Mononuclear cell (primary cell): ENCODE measurements around the gene MSL1. TPM values are rescaled to one million over a fixed set of nuclear protein-coding genes. Genes with fewer than 3 reads are reported as not detected.

ENCODE experiments used
- H3K27me3 ChIP-seq: 2 replicates; pipeline ENCODE4 v1.6.0; 2011; ENCODE audit warnings: low read length, control low read depth; ENCODE audit not compliant: insufficient read depth
- H3K4me1 ChIP-seq: 2 replicates; pipeline ENCODE4 v1.5.1; 2011; ENCODE audit warnings: mild to moderate bottlenecking, low read length, control low read depth; ENCODE audit not compliant: insufficient read depth
- H3K4me3 ChIP-seq: 2 replicates; pipeline ENCODE4 v1.5.1; 2011; ENCODE audit warnings: mild to moderate bottlenecking, low read length, moderate library complexity
- H3K9me3 ChIP-seq: 2 replicates; pipeline ENCODE4 v1.5.1; 2011; ENCODE audit warnings: low read depth, mild to moderate bottlenecking, control low read depth, low read length
- total RNA-seq: library from RNA; depleted of rRNA; stranded (reverse); fragments of >200 nt; gene quantifications from one replicate; pipeline ENCODE4 v1.2.3, GENCODE V29; 2012

Gene MSL1
- total RNA-seq, 1 donor, result 81.1 TPM

DNA sequence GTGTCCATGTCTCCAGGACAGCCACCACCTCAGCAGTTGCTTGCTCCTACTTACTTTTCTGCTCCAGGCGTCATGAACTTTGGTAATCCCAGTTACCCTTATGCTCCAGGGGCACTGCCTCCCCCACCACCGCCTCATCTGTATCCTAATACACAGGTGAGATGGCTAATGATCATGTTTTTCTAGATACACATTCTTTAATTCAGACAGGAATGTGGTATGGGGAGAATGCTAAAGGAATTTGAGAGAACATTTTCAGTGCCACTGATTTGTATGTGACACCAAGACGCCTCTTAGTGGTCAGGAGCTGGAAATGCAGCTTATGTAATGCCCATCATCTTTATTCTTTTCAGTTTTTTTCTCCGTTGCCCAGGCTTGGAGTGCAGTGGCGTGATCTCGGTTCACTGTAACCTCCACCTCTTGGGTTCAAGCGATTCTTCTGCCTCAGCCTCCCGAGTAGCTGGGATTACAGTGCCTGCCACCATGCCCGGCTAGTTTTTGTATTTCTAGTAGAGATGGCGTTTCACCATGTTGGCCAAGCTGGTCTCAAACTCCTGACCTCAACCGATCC is 46.6 kb downstream of the MSL1 start:
- Histone ChIP-seq H3K27me3 (no peaks in the 10 kb centered on the region), H3K9me3 (no peaks in the 10 kb centered on the region), H3K4me3 (no peak overlapping the region), H3K4me1 (no peaks in the 10 kb centered on the region)

DNA sequence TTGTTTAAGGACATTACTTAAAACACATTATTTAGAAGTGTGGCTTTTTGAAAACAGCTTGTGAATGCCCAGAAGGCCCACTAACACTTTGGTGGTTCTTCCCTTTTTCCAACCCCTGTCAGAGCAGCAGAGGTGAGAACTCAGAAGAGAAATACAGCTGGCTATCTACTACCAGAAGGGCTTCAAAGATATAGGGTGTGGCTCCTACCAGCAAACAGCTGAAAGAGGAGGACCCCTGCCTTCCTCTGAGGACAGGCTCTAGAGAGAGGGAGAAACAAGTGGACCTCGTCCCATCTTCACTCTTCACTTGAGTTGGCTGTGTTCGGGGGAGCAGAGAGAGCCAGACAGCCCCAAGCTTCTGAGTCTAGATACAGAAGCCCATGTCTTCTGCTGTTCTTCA is 48.6 kb downstream of the MSL1 start:
- Histone ChIP-seq H3K4me1 (no peaks in the 10 kb centered on the region), H3K4me3 (no peak overlapping the region), H3K27me3 (no peaks in the 10 kb centered on the region), H3K9me3 (no peaks in the 10 kb centered on the region)

- H3K9me3 ChIP-seq, result no peaks in the 10 kb centered on the region
- peaks cover under 1% of the 10 kb centered on the region for H3K4me1 ChIP-seq
- no peaks in the 10 kb centered on the region for H3K27me3 ChIP-seq
- H3K4me3 ChIP-seq, result no peak overlapping the region
Observed at GRCh38 chr17:40171750-40172149, 50.0 kb downstream of the MSL1 start.

- peaks cover 9% of the 10 kb centered on the region for H3K4me1 ChIP-seq
- no peaks in the 10 kb centered on the region for H3K27me3 ChIP-seq
- H3K4me3 ChIP-seq, result no peak overlapping the region
- H3K9me3 ChIP-seq, result no peaks in the 10 kb centered on the region
Observed at GRCh38 chr17:40173091-40173777, 51.5 kb downstream of the MSL1 start.

DNA sequence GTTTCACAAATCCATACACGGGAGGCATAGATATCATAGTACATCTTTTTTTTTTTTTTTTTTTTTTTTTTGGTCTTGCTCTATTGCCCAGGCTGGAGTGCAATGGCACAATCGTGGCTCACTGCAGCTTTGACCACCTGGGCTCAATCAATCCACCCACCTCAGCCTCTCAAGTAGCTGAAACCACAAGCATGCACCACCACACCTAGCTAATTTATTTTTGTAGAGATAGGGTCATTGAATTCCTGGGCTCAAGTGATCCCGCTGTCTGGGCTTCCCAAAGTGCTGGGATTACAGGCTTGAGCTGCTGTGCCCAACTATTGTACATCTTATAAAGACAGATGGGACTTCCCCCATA is 52.0 kb downstream of the MSL1 start:
- Histone ChIP-seq H3K27me3 (no peaks in the 10 kb centered on the region), H3K4me1 (peaks cover 9% of the 10 kb centered on the region), H3K4me3 (no peak overlapping the region), H3K9me3 (no peaks in the 10 kb centered on the region)

DNA sequence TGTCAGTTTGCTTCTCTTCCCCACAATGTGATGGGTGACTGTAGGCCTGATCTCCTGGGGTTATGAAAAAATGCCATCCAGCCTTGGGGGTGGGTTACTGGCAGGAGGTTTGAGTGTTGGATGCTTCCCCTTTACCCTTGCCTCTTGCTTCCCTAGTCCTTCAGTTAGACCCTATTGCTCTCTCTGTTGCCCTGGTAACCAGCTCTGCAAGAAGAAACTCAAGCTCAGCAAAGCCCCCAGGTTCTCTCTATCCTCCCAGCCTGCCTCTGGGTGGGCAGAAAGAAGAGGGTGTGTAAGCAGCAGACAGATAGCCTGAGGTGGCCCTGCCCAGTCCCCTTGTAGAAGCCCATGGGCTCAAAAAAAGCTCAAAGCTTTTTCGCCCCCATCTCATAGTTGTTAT is 52.7 kb downstream of the MSL1 start:
- H3K27me3 ChIP-seq, result no peaks in the 10 kb centered on the region
- no peaks in the 10 kb centered on the region for H3K9me3 ChIP-seq
- no peak overlapping the region for H3K4me3 ChIP-seq
- H3K4me1 ChIP-seq, result peaks cover 9% of the 10 kb centered on the region

DNA sequence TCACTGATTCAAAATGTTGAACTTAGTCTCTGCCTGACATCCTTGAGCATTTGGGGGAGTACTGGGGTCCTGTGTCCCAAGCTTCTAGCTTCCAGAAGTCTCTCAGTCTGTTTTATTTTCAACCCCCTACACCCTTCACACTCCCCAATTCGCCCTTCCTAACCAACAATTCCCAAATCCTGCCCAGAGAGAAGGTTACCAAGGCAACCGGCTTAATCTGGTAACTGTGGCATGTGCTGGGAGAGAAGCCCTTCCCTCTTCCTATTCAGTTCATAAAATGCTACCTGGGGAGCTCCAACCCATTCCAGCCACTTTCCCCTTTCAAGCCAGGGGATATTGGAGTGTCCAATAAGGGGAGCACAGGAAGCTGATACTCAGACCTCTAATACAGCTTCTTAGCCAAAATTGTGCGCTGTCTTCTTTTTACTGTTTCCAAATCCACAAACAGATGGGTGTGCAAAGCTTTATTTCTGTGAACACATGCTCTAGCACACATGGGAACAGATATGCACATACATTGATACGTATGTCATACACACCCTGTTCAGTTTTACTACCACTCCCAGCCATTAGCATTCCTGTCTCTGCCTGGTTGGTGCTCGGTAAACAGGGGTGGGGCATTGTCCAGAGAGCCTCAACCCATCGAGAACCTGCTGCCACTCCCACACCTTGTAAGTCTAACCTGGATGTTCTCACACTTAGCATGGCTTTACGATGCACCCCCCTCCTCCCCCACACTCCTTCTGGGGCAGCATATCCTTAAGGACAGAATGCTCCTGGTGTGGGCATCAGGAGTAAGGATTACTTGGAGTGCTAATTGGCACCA is 54.4 kb downstream of the MSL1 start:
- Histone ChIP-seq H3K4me1 (peaks cover 9% of the 10 kb centered on the region), H3K4me3 (no peak overlapping the region)

DNA sequence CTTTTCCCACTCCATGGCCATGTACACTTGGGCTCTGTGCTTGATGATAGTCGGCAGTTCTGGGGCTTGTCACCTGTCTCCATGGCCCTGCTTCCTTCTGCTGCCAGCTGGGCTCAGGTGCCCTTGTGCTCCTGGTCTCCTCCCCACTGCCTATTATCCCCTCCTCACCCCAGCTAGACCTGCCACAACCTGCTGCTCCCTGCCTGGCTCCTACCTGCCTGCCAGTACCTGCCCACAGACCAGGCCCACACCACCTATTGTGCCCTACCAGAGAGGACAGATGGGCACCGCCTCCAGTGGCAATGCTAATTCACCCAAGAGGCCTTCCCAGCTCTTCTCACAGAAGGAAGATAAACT is 55.0 kb downstream of the MSL1 start:
- Histone ChIP-seq H3K27me3 (no peaks in the 10 kb centered on the region), H3K4me1 (peaks cover 9% of the 10 kb centered on the region), H3K4me3 (no peak overlapping the region), H3K9me3 (no peaks in the 10 kb centered on the region)

More for the DNA sequence above, 54.4 kb downstream of the MSL1 start:
- H3K27me3 ChIP-seq, result no peaks in the 10 kb centered on the region
- no peaks in the 10 kb centered on the region for H3K9me3 ChIP-seq

GRCh38 chr17:40177275-40177874 is 55.6 kb downstream of the MSL1 start, which contains the start of gene RAPGEFL1:
RAPGEFL1 (plus strand) TSS chr17:40177470; CDS start chr17:40177862, 392 bp downstream.
- H3K4me3 ChIP-seq, result peak within 1 kb of the TSS; percentile 24
- H3K4me1 ChIP-seq, result peaks cover 9% of the 10 kb centered on the region
- H3K27me3 ChIP-seq, result no peaks in the 10 kb centered on the region
- H3K9me3 ChIP-seq, result no peaks in the 10 kb centered on the region

- peaks cover 9% of the 10 kb centered on the region for H3K4me1 ChIP-seq
- no peaks in the 10 kb centered on the region for H3K27me3 ChIP-seq
- H3K9me3 ChIP-seq, result no peaks in the 10 kb centered on the region
- H3K4me3 ChIP-seq, result no peak overlapping the region
Observed at GRCh38 chr17:40178021-40178601, 56.3 kb downstream of the MSL1 start.

GRCh38 chr17:40178660-40179059 is 56.9 kb downstream of the MSL1 start:
- Histone ChIP-seq H3K27me3 (no peaks in the 10 kb centered on the region), H3K4me3 (no peak overlapping the region), H3K9me3 (no peaks in the 10 kb centered on the region), H3K4me1 (peaks cover 9% of the 10 kb centered on the region)

DNA sequence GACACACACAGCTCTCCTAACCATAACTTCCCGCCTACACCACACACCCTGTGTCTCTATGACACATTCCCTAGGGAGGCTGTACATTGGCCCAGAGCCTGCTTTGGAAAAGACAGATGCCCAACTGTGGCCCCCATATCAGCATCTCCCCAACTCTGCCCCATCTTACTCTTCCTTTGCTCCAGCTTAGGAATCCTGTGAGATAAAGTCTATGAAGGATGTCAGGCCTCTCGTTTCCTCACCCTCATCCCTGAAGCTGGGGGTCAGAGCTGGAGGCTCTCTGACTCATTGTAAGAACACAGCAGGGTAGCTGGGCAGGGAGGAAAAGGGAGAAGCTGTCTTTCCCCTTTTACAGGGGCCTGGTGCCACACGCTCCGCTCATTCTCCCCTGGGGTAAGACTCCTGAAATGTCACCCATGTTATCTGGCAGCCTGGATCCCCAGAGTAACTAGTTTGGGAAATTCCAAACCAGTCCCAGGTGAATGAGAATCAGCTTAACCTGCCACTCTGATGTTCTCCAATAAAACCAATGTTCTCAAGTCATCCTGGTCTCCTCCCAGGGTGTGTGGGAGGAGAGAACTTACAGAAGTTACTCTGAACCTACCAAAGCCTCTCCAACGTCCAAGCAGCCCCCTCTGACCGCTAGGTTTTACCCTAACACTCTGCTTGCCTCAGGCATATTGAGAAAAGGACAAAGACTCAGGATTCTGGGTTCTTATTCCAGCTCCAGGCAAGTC is 58.3 kb downstream of the MSL1 start:
- Histone ChIP-seq H3K9me3 (no peaks in the 10 kb centered on the region), H3K27me3 (no peaks in the 10 kb centered on the region), H3K4me3 (no peak overlapping the region), H3K4me1 (peaks cover 11% of the 10 kb centered on the region)

DNA sequence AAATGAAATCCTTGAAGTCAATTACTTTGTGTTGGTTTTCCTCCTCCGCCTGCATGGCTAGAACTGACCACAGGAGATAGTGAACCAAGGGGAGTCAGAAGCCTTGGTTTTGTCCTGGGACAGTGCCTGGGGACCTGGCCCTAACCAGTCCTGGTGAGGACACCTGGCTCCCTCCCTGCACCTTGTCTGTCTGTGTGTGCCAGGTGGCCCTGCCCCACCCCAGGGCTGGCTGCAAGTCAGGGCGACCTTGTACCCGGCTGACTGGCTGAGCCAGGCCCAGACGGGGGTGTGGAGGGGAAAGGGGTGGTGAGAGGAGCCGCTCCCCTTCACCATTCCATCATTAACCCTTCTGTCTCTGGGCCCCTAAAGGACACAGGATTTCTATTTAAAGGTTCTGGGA is 58.9 kb downstream of the MSL1 start:
- Histone ChIP-seq H3K9me3 (no peaks in the 10 kb centered on the region), H3K4me1 (peaks cover 17% of the 10 kb centered on the region), H3K27me3 (no peaks in the 10 kb centered on the region), H3K4me3 (no peak overlapping the region)

DNA sequence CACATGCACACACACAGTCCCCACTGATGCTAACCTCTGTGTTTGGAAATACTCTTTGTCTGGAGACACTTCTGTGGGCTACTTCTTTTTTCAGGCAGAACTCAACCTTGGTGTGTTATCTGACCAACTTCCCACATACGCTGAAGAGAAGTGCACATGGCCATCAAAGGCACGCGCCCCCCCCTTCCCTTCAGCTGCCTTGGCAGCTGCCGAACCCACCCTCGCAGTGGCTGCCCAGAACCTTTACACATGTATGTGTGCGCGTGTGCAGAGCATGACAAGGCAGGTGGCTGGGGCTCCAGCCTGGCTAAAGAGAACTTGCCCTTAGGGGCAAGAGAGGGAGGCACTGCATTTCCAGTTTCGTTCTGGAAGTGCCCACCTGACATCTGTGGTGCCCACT is 59.4 kb downstream of the MSL1 start:
- peaks cover 18% of the 10 kb centered on the region for H3K4me1 ChIP-seq

More for the DNA sequence above, 59.4 kb downstream of the MSL1 start:
- Histone ChIP-seq H3K9me3 (no peaks in the 10 kb centered on the region), H3K27me3 (no peaks in the 10 kb centered on the region), H3K4me3 (no peak overlapping the region)
